HUDEP-2 (cell line): ENCODE results near the gene SLCO2B1.

Source experiments
- DNase-seq, 76 experiments: peaks; one replicate each; lab custom pipeline; 2025; ENCODE audit not compliant: unreplicated experiment in 76 of 76; lab: John Stamatoyannopoulos, UW

SLCO2B1 gene

DNA sequence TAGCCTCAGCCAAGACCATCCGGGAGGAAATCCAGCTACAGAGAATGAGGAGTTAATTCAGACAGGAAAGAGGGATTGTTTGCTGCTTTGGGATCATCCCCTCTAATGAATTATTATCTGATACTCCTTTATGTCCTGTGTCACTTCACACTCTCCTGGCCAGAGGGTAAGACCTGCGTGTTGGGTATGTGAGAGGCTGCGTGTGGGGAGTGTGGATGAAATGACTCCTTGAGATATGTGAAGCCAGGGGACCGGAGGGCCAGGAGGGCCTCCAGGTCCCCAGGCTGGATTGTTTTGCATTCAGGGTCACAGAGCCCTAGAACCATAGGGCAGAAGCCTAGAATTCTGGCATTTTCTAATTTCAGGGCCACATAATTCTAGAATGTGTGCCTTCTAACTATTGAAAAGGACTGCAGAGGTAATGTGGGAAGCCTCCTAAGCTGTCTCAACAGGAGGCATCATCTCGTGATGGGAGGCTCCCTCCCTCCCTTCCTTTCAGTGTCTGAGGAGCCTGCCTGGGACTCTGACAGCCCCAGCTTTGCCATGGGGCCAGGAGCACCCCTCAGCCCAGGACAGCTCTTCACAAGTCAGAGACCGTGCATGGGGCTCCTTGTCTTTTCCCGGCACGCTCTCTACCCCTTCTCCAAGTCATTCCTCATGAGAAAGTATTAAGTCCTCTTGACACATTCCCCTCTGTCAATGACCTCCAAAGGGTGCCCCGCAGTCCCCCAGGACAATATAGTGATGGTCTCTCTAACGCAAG is 93.3 kb downstream of the SLCO2B1 start:
- no peak for DNase-seq

DNA sequence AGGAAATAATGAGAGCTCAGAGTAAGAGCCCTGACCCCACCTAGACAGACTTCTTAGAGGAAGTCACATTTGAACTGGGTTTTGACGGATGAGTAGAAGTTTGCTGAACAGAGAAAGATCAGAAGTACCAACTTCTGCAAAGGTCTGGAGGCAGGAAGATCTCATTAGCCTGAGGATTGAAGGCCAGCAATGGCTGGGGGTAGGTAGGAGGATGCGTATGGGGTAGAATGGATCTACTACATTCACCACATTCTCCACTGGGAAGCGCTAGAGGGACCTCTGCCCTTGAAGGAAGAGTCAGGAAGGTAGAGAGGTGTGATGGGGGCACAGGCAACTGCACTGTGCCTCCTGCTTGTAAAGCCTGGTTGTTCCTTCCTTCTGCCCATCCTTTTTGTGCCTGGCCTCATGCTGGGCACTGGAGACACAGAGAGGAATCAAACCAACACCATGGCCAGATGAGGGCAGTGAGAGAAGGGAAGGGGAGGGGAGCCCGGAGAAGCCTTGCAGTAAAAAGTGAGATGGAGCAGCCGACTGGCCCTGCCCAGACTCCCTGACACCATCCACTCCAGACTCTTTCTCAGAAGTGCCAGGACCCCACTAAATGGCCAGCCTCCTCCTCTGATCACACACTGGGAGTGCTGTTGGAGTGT is 94.6 kb downstream of the SLCO2B1 start:
- no peak for DNase-seq

DNA sequence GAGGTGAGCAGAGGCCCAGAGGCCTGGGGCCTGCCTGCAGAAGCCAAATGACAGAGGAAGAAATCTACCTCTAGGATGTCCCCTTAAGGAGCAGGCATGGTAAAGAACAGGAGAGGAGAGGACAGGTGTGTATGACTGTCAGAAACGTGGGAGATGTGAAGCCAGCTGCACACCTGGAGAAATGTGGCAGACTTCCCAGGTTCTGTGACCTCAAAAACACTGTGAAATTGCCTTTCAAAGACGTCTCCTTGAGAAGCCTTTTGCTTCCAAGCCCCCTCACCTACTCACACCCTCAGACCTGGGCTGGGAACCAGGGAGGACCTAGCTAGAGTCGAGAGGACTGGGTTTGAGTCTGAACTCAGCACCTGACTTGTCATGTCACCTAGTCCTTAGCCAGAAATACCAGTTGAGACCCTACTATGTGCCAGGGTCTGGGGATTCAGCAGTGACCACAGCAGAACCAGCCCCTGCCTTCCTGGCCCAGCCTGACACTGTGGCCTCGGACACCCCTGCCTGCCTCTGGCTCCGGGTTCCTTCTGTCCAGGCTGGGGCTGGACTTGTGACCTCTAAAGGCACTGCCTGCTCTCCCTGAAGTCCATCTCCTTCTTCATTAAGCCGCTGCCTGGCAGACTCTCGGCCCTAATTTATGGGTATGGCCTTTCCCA is 95.2 kb downstream of the SLCO2B1 start:
- no peak for DNase-seq

GRCh38 chr11:75246671-75247350 is 95.9 kb downstream of the SLCO2B1 start:
- DNase-seq, result no peak

GRCh38 chr11:75248924-75249256 is 98.0 kb downstream of the SLCO2B1 start:
- no peak for DNase-seq

DNA sequence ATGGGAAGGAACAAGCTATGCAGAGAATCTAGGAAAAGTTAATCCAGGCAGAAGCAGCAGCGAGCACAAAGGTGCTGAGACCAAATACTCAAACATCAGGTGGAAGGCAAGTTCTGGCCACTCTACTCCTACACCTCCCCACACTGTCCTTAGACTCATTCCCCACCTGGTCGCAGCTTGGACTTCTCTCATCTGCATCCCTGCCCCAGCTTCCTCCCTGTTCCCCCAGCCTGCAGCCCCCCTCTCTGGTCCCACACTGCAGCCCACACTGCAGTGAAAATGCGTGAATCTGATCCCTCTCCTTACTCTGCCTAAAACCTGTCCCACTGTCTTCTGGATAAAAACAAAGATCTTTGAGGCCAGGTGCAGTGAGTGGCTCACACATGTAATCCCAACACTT is 98.8 kb downstream of the SLCO2B1 start:
- DNase-seq, result no peak

GRCh38 chr11:75254326-75254725 is 103.4 kb downstream of the SLCO2B1 start:
- DNase-seq, result no peak
